ENCODE results near the gene ZNF277.

GRCh38 chr7:112308974-112309373 lies 102.5 kb downstream of the ZNF277 start:
- TF ChIP-seq CTCF (IDR thresholded peaks at IDR 0.05; ENCODE audit: insufficient read depth, low read length, poor library complexity, severe bottlenecking) (no peak), EZH2phosphoT487 (conservative IDR thresholded peaks at IDR 0.05; ENCODE audit: low read length) (no peak)
